Measurements from ENCODE around the gene EMC1.
"Not testable (repeated sequence)": the region's sequence is repeated elsewhere in the genome, so short reads cannot be mapped to it uniquely, and the experiment has no call there.

Gene EMC1

GRCh38 chr1:19189270-19189669 is 62.1 kb downstream of the EMC1 start:
- DNase-seq (ENCODE audit: low spot score) = no peak

DNA sequence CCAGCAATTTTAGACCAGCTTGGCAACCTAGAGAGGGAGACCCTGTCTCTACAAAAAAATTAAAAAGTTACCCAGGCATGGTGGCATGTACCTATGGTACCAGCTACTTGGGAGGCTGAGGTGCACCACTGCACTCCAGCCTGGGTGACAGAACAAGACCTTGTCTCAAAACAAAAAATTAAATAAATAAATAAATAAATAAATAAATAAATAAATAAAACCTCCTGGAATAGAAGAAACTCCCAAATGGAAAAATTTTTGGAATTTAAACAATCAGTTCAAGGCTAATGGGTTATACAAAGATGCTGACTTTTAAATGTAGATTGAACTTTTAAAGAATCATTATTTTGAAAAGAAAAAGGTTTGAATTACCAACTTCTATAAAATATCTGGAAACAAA is 63.5 kb downstream of the EMC1 start:
- DNase-seq (ENCODE audit: low spot score) = no peak

GRCh38 chr1:19186001-19186400 is 65.3 kb downstream of the EMC1 start:
- DNase-seq (ENCODE audit: low spot score) = no peak

DNA sequence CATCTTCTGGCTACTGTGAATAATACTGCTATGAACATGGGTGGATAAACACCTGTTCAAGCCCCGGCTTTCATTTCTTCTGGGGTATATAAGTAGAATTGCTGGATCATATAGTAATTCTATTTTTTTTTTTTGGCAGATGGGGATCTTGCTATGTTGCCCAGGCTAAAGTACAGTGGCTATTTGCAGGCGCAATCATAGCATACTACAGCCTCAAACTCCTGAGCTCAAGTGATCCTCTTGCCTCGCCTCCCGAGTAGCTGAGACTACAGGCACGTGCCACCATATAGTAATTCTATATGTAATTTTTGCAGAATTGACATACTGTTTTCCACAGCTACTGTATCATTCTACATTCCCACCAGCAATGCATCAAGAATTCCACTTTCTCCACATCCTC is 69.1 kb downstream of the EMC1 start:
- no peak for DNase-seq (ENCODE audit: low spot score)

- not testable (repeated sequence) for DNase-seq (ENCODE audit: low spot score)
These were observed 71.1 kb downstream of the EMC1 start for GRCh38 chr1:19180265-19180657.

DNA sequence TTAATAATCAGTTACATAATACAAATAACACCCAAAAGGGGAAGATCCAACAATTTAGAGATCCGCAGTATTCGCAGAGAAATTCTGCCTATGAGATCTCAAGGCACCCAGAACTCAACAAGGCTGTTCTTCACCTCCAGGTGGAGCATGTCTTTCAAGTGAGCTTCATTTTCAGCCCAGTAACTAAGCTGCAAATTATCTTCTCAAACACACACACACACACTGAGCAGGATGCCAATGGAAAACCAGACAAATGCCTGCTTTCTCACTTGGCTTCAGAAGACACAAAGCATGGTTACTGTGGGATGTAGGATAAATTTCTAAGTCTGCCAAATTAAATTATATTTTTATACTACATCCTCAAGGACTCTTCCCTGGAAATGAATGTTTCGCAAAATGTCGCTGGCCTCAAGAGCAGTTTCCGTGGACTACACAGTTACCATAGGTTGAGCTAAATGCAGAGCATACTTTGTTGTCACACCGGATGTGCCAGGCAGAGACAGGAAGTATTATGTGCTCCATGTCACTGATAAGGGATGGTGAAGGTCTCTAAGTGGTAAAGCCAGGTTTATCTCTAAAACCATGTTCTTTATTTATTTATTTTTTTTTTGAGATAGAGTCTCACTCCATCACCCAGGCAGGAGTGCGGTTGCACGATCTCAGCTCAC is 71.6 kb downstream of the EMC1 start:
- DNase-seq (ENCODE audit: low spot score) = peak; percentile 44

DNA sequence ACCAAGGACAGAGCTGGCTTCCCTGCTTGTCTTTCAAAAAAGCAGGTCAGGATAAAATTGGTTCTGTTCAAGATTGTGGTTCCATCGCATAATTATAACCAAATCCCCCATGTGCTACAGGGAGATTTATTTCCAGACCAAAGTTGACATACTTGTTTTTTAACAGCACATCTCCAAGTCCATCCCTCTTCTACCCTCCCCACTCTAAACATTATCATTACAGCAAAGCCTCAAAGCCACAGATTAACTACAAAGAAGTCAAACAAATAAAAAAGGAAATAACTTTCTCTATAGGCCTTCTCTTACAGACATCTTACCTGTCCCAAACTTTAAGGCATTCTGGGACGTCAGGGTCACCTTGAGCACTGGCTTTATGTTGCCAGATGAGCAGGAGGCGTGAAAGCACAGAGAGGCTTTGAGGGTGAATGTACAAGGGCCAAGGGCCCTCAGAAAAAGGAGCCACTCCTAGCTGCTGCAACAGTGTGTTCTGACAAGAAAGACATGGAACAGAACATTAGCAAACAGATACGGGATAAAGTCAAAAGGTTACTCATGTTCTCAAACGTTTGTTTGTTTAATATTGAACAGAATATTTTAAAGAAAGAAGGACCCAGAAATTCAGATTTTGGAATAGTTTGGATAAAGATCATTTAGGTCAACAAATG is 72.5 kb downstream of the EMC1 start:
- DNase-seq (ENCODE audit: low spot score) = no peak

GRCh38 chr1:19177811-19178210 is 73.5 kb downstream of the EMC1 start:
- no peak for DNase-seq (ENCODE audit: low spot score)

- DNase-seq (ENCODE audit: low spot score) = no peak
These were observed 81.7 kb downstream of the EMC1 start for GRCh38 chr1:19169642-19170041.

GRCh38 chr1:19167140-19167539 is 84.2 kb downstream of the EMC1 start:
- no peak for DNase-seq (ENCODE audit: low spot score)

DNA sequence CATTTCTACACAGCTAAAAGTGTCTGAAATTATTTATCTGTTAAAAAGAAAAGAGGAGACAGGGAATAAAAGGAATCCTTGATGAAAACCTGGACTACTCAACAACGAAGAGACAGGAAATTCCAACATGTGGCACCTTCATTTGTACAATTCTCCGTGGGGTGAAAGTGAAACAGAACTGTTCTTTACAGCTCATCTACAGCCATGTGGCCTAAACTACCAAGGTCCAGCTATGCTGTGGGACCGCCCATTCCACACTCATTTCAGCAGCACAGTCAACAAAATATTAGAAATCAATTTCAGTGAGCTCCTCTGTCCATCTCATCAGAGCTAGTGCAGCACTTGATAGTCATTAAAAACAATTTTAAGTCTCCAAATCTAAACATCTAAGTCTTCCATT is 85.3 kb downstream of the EMC1 start:
- no peak for DNase-seq (ENCODE audit: low spot score)

Data from cerebellar cortex (tissue), 1 donor.